Neural progenitor cell (in vitro differentiated cells): ENCODE results near the gene SHTN1. TPM values are rescaled to one million over a fixed set of nuclear protein-coding genes. Genes with fewer than 3 reads are reported as not detected.

Source experiments
- DNase-seq: peaks from one replicate; pipeline ENCODE4 v3.0.0-alpha.2; 2016; ENCODE audit warnings: low spot score
- H2AFZ ChIP-seq: fragments of 200-600 bp; sonication (generic); replicated peaks from 2 replicates; pipeline ENCODE4 v1.6.1; 2016; ENCODE audit warnings: antibody characterized with exemption
- H3F3A ChIP-seq: fragments of 200-600 bp; sonication (generic); 2 replicates; pipeline ENCODE4 v1.6.1; 2016; ENCODE audit warnings: antibody characterized with exemption, low read depth
- H3K27ac ChIP-seq: fragments of 200-600 bp; sonication (generic); 2 replicates; pipeline ENCODE4 v1.5.1; 2016; ENCODE audit warnings: mild to moderate bottlenecking
- H3K27me3 ChIP-seq: fragments of 200-600 bp; sonication (generic); 2 replicates; pipeline ENCODE4 v1.6.1; 2016; ENCODE audit warnings: mild to moderate bottlenecking, moderate library complexity
- H3K36me3 ChIP-seq: fragments of 200-600 bp; sonication (generic); 2 replicates; pipeline ENCODE4 v1.5.1; 2016
- H3K4me1 ChIP-seq: fragments of 200-600 bp; sonication (generic); 2 replicates; pipeline ENCODE4 v1.6.1; 2016; ENCODE audit warnings: mixed run types
- H3K4me2 ChIP-seq: fragments of 200-600 bp; sonication (generic); 2 replicates; pipeline ENCODE4 v1.6.1; 2016
- H3K4me3 ChIP-seq: fragments of 200-600 bp; sonication (generic); 2 replicates; pipeline ENCODE4 v1.5.1; 2016
- H3K79me2 ChIP-seq: fragments of 200-600 bp; sonication (generic); 2 replicates; pipeline ENCODE4 v1.6.1; 2016; ENCODE audit warnings: low read depth
- H3K9ac ChIP-seq: fragments of 200-600 bp; sonication (generic); 2 replicates; pipeline ENCODE4 v1.6.1; 2016
- H3K9me3 ChIP-seq: fragments of 200-600 bp; sonication (generic); 2 replicates; pipeline ENCODE4 v1.5.1; 2016; ENCODE audit warnings: low read depth
- H4K20me1 ChIP-seq: fragments of 200-600 bp; sonication (generic); 2 replicates; pipeline ENCODE4 v1.6.1; 2016; ENCODE audit warnings: low read depth
- H3K27ac Mint-ChIP-seq: 3 replicates; pipeline ENCODE4 v1.8.0; 2021; ENCODE audit warnings: mixed read lengths
- H3K27me3 Mint-ChIP-seq: 2 replicates; pipeline ENCODE4 v1.8.0; 2022; ENCODE audit warnings: low read depth, mild to moderate bottlenecking, inconsistent platforms, moderate library complexity, mixed read lengths; ENCODE audit not compliant: insufficient read depth
- H3K36me3 Mint-ChIP-seq: 3 replicates; pipeline ENCODE4 v1.8.0; 2021; ENCODE audit warnings: mixed read lengths
- H3K4me1 Mint-ChIP-seq: 3 replicates; pipeline ENCODE4 v1.8.0; 2021; ENCODE audit warnings: mixed read lengths
- H3K4me3 Mint-ChIP-seq: 3 replicates; pipeline ENCODE4 v1.8.0; 2021; ENCODE audit warnings: mild to moderate bottlenecking, moderate library complexity, mixed read lengths
- H3K9me3 Mint-ChIP-seq: 3 replicates; pipeline ENCODE4 v1.8.0; 2020; ENCODE audit warnings: mixed read lengths
- CTCF ChIP-seq: fragments of 200-600 bp; sonication (generic); IDR thresholded peaks from 2 replicates; pipeline ENCODE4 v1.5.1; 2017; ENCODE audit warnings: antibody characterized with exemption, mild to moderate bottlenecking
- EZH2 ChIP-seq: fragments of 200-600 bp; sonication (generic); IDR thresholded peaks from 2 replicates; pipeline ENCODE4 v1.6.1; 2017; ENCODE audit warnings: antibody characterized with exemption, mild to moderate bottlenecking, moderate library complexity
- EZH2phosphoT487 ChIP-seq: fragments of 200-600 bp; sonication (generic); IDR thresholded peaks from 2 replicates; pipeline ENCODE4 v1.6.1; 2017; ENCODE audit warnings: antibody characterized with exemption
- total RNA-seq: library from RNA; depleted of rRNA; stranded (reverse); fragments of >200 nt; gene quantifications from 2 replicates; pipeline ENCODE4 v1.2.3, GENCODE V29; 2015; ENCODE audit warnings: low replicate concordance

The SHTN1 gene
- total RNA-seq, 1 donor from 2014 or later: 17.3 TPM

DNA sequence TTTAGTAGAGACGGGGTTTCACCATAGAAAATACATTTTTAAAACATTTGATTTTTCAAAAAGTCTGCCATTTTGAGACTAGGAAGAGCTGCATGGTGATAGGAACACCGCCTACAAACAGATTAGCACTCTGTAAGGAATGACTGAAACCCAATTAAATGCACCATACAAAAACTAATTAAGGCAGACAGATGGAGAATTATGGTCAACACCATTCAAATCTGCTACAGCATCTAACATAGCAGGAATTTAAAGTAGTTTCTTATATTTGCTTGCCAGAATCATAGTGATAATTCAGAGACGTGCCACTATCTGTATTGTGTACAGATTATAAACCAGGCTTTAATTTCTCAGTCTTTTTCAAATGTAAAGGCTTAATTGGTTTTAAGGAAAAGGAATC lies 87.5 kb downstream of the SHTN1 start:
- Histone ChIP-seq H3K27ac (no peak overlapping the region), H3K9ac (no peak overlapping the region), H3K4me2 (no peak overlapping the region), H3F3A (peaks cover 11% of the 10 kb centered on the region), H3K79me2 (no peaks in the 10 kb centered on the region), H4K20me1 (no peaks in the 10 kb centered on the region), H3K9me3 (no peaks in the 10 kb centered on the region), H2AFZ (no peak overlapping the region), H3K36me3 (peaks cover 4% of the 10 kb centered on the region), H3K4me3 (no peak overlapping the region), H3K27me3 (no peaks in the 10 kb centered on the region), H3K4me1 (peaks cover 8% of the 10 kb centered on the region)
- H3K36me3 Mint-ChIP-seq: peaks cover 6% of the 10 kb centered on the region
- H3K9me3 Mint-ChIP-seq: no peaks in the 10 kb centered on the region
- no peak overlapping the region for H3K4me3 Mint-ChIP-seq
- H3K4me1 Mint-ChIP-seq: no peaks in the 10 kb centered on the region
- no peak overlapping the region for H3K27ac Mint-ChIP-seq
- TF ChIP-seq CTCF (no peak), EZH2 (no peak), EZH2phosphoT487 (no peak)
- no peak for DNase-seq
- H3K27me3 Mint-ChIP-seq: no peaks in the 10 kb centered on the region

DNA sequence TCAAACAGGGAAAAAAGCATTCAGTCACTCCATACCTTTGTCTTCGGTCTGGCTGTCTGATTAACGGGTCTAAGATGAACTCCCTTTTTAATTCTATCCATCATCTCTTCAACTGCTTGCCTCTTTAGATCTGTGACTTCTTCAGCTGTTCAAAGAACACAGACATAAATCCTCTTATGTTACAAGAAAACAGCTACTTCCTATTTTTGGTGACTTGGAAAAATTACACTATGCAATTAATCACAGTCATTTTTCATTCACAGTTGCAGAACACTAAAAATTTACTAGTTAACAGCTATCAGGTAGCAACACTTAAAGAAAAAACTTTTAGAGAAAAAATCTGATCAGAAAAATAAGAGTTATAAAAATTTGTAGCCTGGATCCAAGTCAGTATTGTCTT lies 89.6 kb downstream of the SHTN1 start:
- H3K4me2 ChIP-seq: no peak overlapping the region
- H3K79me2 ChIP-seq: no peaks in the 10 kb centered on the region
- no peaks in the 10 kb centered on the region for H3K36me3 ChIP-seq
- H3K27ac ChIP-seq: no peak overlapping the region
- Mint-ChIP-seq H3K27ac (no peak overlapping the region), H3K9me3 (no peaks in the 10 kb centered on the region), H3K4me1 (peaks cover 16% of the 10 kb centered on the region), H3K4me3 (no peak overlapping the region), H3K27me3 (no peaks in the 10 kb centered on the region), H3K36me3 (peaks cover 3% of the 10 kb centered on the region)
- peaks cover 29% of the 10 kb centered on the region for H3K4me1 ChIP-seq
- no peaks in the 10 kb centered on the region for H4K20me1 ChIP-seq
- no peak overlapping the region for H3K4me3 ChIP-seq
- H3K9ac ChIP-seq: no peak overlapping the region
- no peak for TF ChIP-seq CTCF
- no peak for TF ChIP-seq EZH2phosphoT487
- no peak for TF ChIP-seq EZH2
- H3F3A ChIP-seq: peaks cover 11% of the 10 kb centered on the region
- DNase-seq: no peak
- no peak overlapping the region for H2AFZ ChIP-seq
- no peaks in the 10 kb centered on the region for H3K27me3 ChIP-seq
- H3K9me3 ChIP-seq: no peaks in the 10 kb centered on the region

GRCh38 chr10:116913695-116914094 lies 91.3 kb downstream of the SHTN1 start:
- Mint-ChIP-seq H3K36me3 (no peaks in the 10 kb centered on the region), H3K4me1 (peaks cover 17% of the 10 kb centered on the region), H3K4me3 (no peak overlapping the region), H3K27me3 (no peaks in the 10 kb centered on the region), H3K9me3 (no peaks in the 10 kb centered on the region), H3K27ac (no peak overlapping the region)
- Histone ChIP-seq H3K27me3 (no peaks in the 10 kb centered on the region), H3K27ac (no peak overlapping the region), H3K9me3 (no peaks in the 10 kb centered on the region), H4K20me1 (no peaks in the 10 kb centered on the region), H3K79me2 (no peaks in the 10 kb centered on the region), H3K4me3 (no peak overlapping the region), H3K36me3 (no peaks in the 10 kb centered on the region), H2AFZ (no peak overlapping the region), H3K4me1 (peaks cover 32% of the 10 kb centered on the region), H3K9ac (no peak overlapping the region), H3K4me2 (no peak overlapping the region), H3F3A (no peaks in the 10 kb centered on the region)
- TF ChIP-seq CTCF (no peak), EZH2 (no peak), EZH2phosphoT487 (no peak)
- no peak for DNase-seq

GRCh38 chr10:116912162-116912561 lies 92.8 kb downstream of the SHTN1 start:
- Histone ChIP-seq H3K4me3 (no peak overlapping the region), H3K4me2 (no peak overlapping the region), H3K9ac (no peak overlapping the region), H3K4me1 (peaks cover 24% of the 10 kb centered on the region), H3K27me3 (no peaks in the 10 kb centered on the region), H3K36me3 (no peaks in the 10 kb centered on the region), H4K20me1 (no peaks in the 10 kb centered on the region), H3K9me3 (no peaks in the 10 kb centered on the region), H3K27ac (no peak overlapping the region), H2AFZ (no peak overlapping the region), H3K79me2 (no peaks in the 10 kb centered on the region), H3F3A (no peaks in the 10 kb centered on the region)
- DNase-seq: no peak
- Mint-ChIP-seq H3K27ac (peak overlapping the region; percentile 17), H3K4me3 (no peak overlapping the region), H3K4me1 (peaks cover 21% of the 10 kb centered on the region), H3K36me3 (no peaks in the 10 kb centered on the region), H3K9me3 (no peaks in the 10 kb centered on the region), H3K27me3 (no peaks in the 10 kb centered on the region)
- no peak for TF ChIP-seq EZH2
- TF ChIP-seq EZH2phosphoT487: no peak
- TF ChIP-seq CTCF: no peak
